ENCODE results near the gene ETFA.

The ETFA gene

GRCh38 chr15:76176487-76177085 lies 134.7 kb downstream of the ETFA start:
- no peak for DNase-seq (ENCODE audit: low read depth, low spot score)

- no peak for DNase-seq (ENCODE audit: low read depth, low spot score)
Observed at GRCh38 chr15:76176059-76176458, 135.2 kb downstream of the ETFA start.

GRCh38 chr15:76175442-76175841 lies 135.8 kb downstream of the ETFA start:
- DNase-seq (ENCODE audit: low read depth, low spot score): no peak

- DNase-seq (ENCODE audit: low read depth, low spot score): no peak
Observed at GRCh38 chr15:76174654-76175053, 136.6 kb downstream of the ETFA start.

GRCh38 chr15:76173317-76173834 lies 137.9 kb downstream of the ETFA start:
- no peak for DNase-seq (ENCODE audit: low read depth, low spot score)

- no peak for DNase-seq (ENCODE audit: low read depth, low spot score)
Observed at GRCh38 chr15:76172782-76173181, 138.5 kb downstream of the ETFA start.

- no peak for DNase-seq (ENCODE audit: low read depth, low spot score)
Observed at GRCh38 chr15:76169911-76170800, 141.1 kb downstream of the ETFA start.

GRCh38 chr15:76169018-76169417 lies 142.3 kb downstream of the ETFA start:
- no peak for DNase-seq (ENCODE audit: low read depth, low spot score)

- no peak for DNase-seq (ENCODE audit: low read depth, low spot score)
Observed at GRCh38 chr15:76168237-76168984, 142.9 kb downstream of the ETFA start.

GRCh38 chr15:76165951-76166350 lies 145.3 kb downstream of the ETFA start:
- DNase-seq (ENCODE audit: low read depth, low spot score): no peak
